ENCODE results near the gene FBXL7.

DNA sequence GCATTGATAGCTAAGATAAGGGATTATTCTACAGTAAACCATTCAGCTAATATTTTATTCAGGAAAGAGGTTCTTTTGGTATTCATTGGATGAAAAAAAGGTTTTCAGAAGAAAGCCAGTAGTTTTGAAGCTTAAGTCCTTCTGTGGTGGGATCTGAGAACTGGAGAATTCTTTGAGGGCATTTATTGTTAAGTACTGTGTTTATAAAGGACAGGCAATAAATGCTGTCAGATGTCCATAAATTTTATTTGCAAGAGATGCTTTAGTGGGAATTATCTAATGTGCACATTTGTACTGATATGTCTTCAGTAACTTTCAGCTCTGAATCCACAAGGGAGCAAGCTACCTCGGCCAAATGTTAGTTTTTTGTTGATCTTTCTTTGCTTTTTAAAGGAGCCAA, 358.3 kb downstream of the FBXL7 start:
- TF ChIP-seq, protein P1, sequence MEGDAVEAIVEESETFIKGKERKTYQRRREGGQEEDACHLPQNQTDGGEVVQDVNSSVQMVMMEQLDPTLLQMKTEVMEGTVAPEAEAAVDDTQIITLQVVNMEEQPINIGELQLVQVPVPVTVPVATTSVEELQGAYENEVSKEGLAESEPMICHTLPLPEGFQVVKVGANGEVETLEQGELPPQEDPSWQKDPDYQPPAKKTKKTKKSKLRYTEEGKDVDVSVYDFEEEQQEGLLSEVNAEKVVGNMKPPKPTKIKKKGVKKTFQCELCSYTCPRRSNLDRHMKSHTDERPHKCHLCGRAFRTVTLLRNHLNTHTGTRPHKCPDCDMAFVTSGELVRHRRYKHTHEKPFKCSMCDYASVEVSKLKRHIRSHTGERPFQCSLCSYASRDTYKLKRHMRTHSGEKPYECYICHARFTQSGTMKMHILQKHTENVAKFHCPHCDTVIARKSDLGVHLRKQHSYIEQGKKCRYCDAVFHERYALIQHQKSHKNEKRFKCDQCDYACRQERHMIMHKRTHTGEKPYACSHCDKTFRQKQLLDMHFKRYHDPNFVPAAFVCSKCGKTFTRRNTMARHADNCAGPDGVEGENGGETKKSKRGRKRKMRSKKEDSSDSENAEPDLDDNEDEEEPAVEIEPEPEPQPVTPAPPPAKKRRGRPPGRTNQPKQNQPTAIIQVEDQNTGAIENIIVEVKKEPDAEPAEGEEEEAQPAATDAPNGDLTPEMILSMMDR (conservative IDR thresholded peaks at IDR 0.05; ENCODE audit: low read length), result no peak
- TF ChIP-seq EZH2phosphoT487 (IDR thresholded peaks at IDR 0.05; ENCODE audit: borderline replicate concordance), result no peak
